Karpas-422 (cell line): ENCODE results near the gene MRPL43. TPM values are rescaled to one million over a fixed set of nuclear protein-coding genes. Genes with fewer than 3 reads are reported as not detected.

ENCODE experiments used
- DNase-seq: peaks from one replicate; pipeline ENCODE4 v3.0.0-alpha.2; 2015
- H2AFZ ChIP-seq: fragments of 200-600 bp; sonication (generic); 2 replicates; pipeline ENCODE4 v1.6.1; 2014; ENCODE audit warnings: antibody characterized with exemption, low read length, mixed read lengths
- H3K27ac ChIP-seq: fragments of 200-600 bp; sonication (generic); 2 replicates; pipeline ENCODE4 v1.5.1; 2014; ENCODE audit warnings: mild to moderate bottlenecking, low read length, moderate library complexity
- H3K27me3 ChIP-seq: fragments of 200-600 bp; sonication (generic); 2 replicates; pipeline ENCODE4 v1.6.1; 2014; ENCODE audit warnings: low read length, mixed read lengths
- H3K36me3 ChIP-seq: fragments of 200-600 bp; sonication (generic); 2 replicates; pipeline ENCODE4 v1.6.1; 2014; ENCODE audit warnings: low read length, mixed read lengths; ENCODE audit not compliant: insufficient read depth
- H3K4me1 ChIP-seq: fragments of 200-600 bp; sonication (generic); 2 replicates; pipeline ENCODE4 v1.6.1; 2014; ENCODE audit warnings: mild to moderate bottlenecking, low read length, mixed read lengths
- H3K4me2 ChIP-seq: fragments of 200-600 bp; sonication (generic); 2 replicates; pipeline ENCODE4 v1.6.1; 2014; ENCODE audit warnings: low read length, low read depth, mild to moderate bottlenecking; ENCODE audit not compliant: poor library complexity, severe bottlenecking
- H3K4me3 ChIP-seq: fragments of 200-600 bp; sonication (generic); 2 replicates; pipeline ENCODE4 v1.5.1; 2014; ENCODE audit warnings: mild to moderate bottlenecking, antibody characterized with exemption, low read length, mixed read lengths
- H3K79me2 ChIP-seq: fragments of 200-600 bp; sonication (generic); 2 replicates; pipeline ENCODE4 v1.6.1; 2014; ENCODE audit warnings: mild to moderate bottlenecking, low read length, mixed read lengths
- H3K9ac ChIP-seq: fragments of 200-600 bp; sonication (generic); 2 replicates; pipeline ENCODE4 v1.6.0; 2014; ENCODE audit warnings: low read length
- H3K9me2 ChIP-seq: fragments of 200-600 bp; sonication (generic), shearing (Covaris generic); replicated peaks from 2 replicates; pipeline ENCODE4 v1.6.0; 2014; ENCODE audit warnings: mild to moderate bottlenecking, low read length, moderate library complexity; ENCODE audit not compliant: insufficient read depth
- H3K9me3 ChIP-seq: fragments of 300-700, 200-600 bp; sonication (generic); 2 replicates; pipeline ENCODE4 v1.6.1; 2014; ENCODE audit warnings: low read length, mixed read lengths
- H4K20me1 ChIP-seq: fragments of 200-600 bp; sonication (generic); 2 replicates; pipeline ENCODE4 v1.6.1; 2014; ENCODE audit warnings: mild to moderate bottlenecking, antibody characterized with exemption, low read length, low read depth; ENCODE audit not compliant: insufficient read depth
- small RNA-seq: library from RNA; depleted of rRNA; stranded (forward); fragments of <200 nt; gene quantifications from one replicate; pipeline ENCODE3, GENCODE V24; 2014
- total RNA-seq: library from RNA; depleted of rRNA; stranded (reverse); fragments of >200 nt; shearing (Covaris generic); gene quantifications from 2 replicates; pipeline ENCODE4 v1.2.3, GENCODE V29; 2014; ENCODE audit warnings: low replicate concordance; rRNA removed

The MRPL43 gene
- total RNA-seq, 1 experiment from 2014 or later, result 86.3 TPM

DNA sequence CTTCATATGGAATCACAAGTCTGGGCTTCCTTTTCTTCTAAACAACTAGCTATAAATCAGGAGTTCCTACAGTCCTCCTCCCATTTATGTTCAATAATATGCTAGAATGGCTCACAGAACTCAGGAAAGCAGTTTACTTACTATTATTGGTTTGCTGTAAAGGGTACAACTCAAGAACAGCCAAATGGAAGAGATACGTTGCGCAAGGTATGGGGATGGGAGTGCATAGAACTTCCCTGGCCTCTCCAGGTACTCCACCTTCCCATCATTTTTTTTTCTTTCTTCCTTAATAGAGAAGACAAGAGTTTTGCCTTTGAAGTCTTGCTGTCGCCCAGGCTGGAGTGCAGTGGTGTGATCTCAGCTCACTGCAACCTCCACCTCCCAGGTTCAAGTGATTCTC is 45.1 kb downstream of the MRPL43 start:
- Histone ChIP-seq H2AFZ (no peak overlapping the region), H3K9ac (no peak overlapping the region), H3K4me3 (no peak overlapping the region), H3K9me3 (no peaks in the 10 kb centered on the region), H3K27ac (no peak overlapping the region), H4K20me1 (no peaks in the 10 kb centered on the region), H3K36me3 (peaks cover 37% of the 10 kb centered on the region), H3K4me1 (no peaks in the 10 kb centered on the region), H3K9me2 (no peaks in the 10 kb centered on the region), H3K4me2 (no peak overlapping the region), H3K27me3 (no peaks in the 10 kb centered on the region), H3K79me2 (no peaks in the 10 kb centered on the region)
- no peak for DNase-seq

DNA sequence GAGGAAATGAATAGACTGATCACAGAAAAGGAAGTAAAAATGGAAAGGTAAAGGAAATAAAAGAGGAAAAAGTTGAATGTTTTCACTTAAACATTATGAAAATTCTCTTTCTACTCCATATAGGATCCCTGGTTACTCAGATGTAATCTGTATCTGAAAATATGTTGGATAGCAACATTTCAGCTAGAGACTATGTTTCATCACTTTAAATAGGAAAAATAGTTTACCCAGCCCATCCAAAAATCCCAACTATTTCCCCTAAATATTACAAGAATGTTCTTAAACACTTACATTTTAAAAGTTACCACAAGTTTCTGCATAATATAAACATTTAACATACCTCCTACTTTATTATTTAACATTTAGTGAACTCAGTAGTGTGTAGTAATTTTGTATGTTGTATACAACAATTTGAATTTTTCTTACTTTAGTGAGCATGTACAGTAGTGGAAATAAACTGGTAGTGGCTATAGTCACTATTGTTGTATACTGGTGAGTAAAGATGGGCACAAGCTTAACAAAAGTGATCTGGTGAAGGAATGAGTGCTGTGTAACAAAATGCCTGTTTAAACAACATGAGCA is 47.4 kb downstream of the MRPL43 start:
- Histone ChIP-seq H3K27ac (no peak overlapping the region), H3K36me3 (peaks cover 26% of the 10 kb centered on the region), H4K20me1 (no peaks in the 10 kb centered on the region), H3K4me3 (no peak overlapping the region), H3K9ac (no peak overlapping the region), H3K27me3 (no peaks in the 10 kb centered on the region), H3K9me3 (no peaks in the 10 kb centered on the region), H3K79me2 (no peaks in the 10 kb centered on the region), H3K9me2 (no peaks in the 10 kb centered on the region), H3K4me2 (no peak overlapping the region), H3K4me1 (no peaks in the 10 kb centered on the region), H2AFZ (no peak overlapping the region)
- no peak for DNase-seq

Small RNAs within 50 kb of the gene (small RNA-seq; reads per million reads assigned to genes)
- not detected for gene MIR608

Other genes with a start within 250 kb of the MRPL43 start
- gene PAX2, start 241.9 kb downstream of the MRPL43 start, total RNA-seq, result not detected in 2 replicates
- gene SLF2, start 74.5 kb downstream of the MRPL43 start, total RNA-seq, result 27.5 and 52.4 TPM in 2 replicates
- gene SEMA4G, start 18.0 kb downstream of the MRPL43 start, total RNA-seq, result not detected in 2 replicates
- gene TWNK, start within 50 bp of the MRPL43 start, total RNA-seq, result 14.5 and 17.0 TPM in 2 replicates
- gene LZTS2, start 12.3 kb upstream of the MRPL43 start, total RNA-seq, result 11.3 and 23.9 TPM in 2 replicates
- gene PDZD7, start 43.6 kb upstream of the MRPL43 start, total RNA-seq, result 2.6 and 3.0 TPM in 2 replicates
- gene SFXN3, start 43.7 kb upstream of the MRPL43 start, total RNA-seq, result 8.5 and 13.6 TPM in 2 replicates
- gene KAZALD1, start 74.5 kb upstream of the MRPL43 start, total RNA-seq, result 21.5 and 50.1 TPM in 2 replicates
- not detected in 2 replicates for gene TLX1, start 143.8 kb upstream of the MRPL43 start, total RNA-seq
- gene LBX1, start 242.0 kb upstream of the MRPL43 start, total RNA-seq, result not detected in 2 replicates